Psoas muscle (tissue), 8 donors: ENCODE measurements around the gene SCD. TPM values are rescaled to one million over a fixed set of nuclear protein-coding genes. Genes with fewer than 3 reads are reported as not detected.
A peak's percentile ranks its signal among the peaks of the same experiment; 100 is the strongest.

Experiments
- ATAC-seq, 4 donors: fragments of 200-7000 bp; cut with Tn5 transposase; one replicate each; pipeline ENCODE4 v1.9.1; 2020; ENCODE audit warnings: moderate library complexity in 3 of 4, mild to moderate bottlenecking in 2 of 4
- DNase-seq, 2 donors: peaks; one replicate each; pipeline ENCODE4 v3.0.0-alpha.2; 2020
- H3K27ac ChIP-seq: fragments of 200-600 bp; one replicate; pipeline ENCODE4 v1.8.0; 2022
- H3K27me3 ChIP-seq, 3 donors: fragments of 200-600 bp in 1 of 3; one replicate each; pipeline versions ENCODE4 v1.6.1 to v1.8.0; 2013 to 2022; ENCODE audit warnings: low read length in 2 of 3, mild to moderate bottlenecking in 2 of 3, moderate library complexity in 1 of 3; ENCODE audit not compliant: insufficient read depth in 3 of 3
- H3K36me3 ChIP-seq, 2 donors: fragments of 200-600 bp in 1 of 2; one replicate each; pipeline versions ENCODE4 v1.6.1 to v1.8.0; 2013 to 2022; ENCODE audit warnings: low read depth in 1 of 2, mild to moderate bottlenecking in 1 of 2, moderate library complexity in 1 of 2; ENCODE audit not compliant: insufficient read depth in 1 of 2
- H3K4me1 ChIP-seq: fragments of 200-600 bp; one replicate; pipeline ENCODE4 v1.8.0; 2022
- H3K4me3 ChIP-seq: fragments of 200-600 bp; one replicate; pipeline ENCODE4 v1.8.0; 2022; ENCODE audit warnings: mild to moderate bottlenecking
- H3K9me3 ChIP-seq: fragments of 200-600 bp; one replicate; pipeline ENCODE4 v1.8.0; 2022
- WGBS, 3 donors: extraction: QIAGEN DNeasy Blood & Tissue Kit; methylation state at CpG; one replicate each; pipeline versions ENCODE4 v1.1.6 to v1.1.7; 2013; 5-methylcytosine and 5-hydroxymethylcytosine counted together
- intact Hi-C, 2 donors: fragments of 100-400 bp; cut with DNase I; formaldehyde crosslinking; loops; one replicate each; pipeline versions ENCODE4 v1.11.0 to v1.14.2; 2022
- polyA plus RNA-seq, 3 donors: library from polyadenylated mRNA; stranded (reverse); fragments of 200-250 nt; gene quantifications; one replicate each; pipeline ENCODE4 v1.2.3, GENCODE V29; 2013
- total RNA-seq, 4 donors: library from RNA; stranded (reverse); fragmentation: NEBNext Ultra II Directional in 2 of 4; extraction: Animal tissue kit (Norgen Biotek cat#: 25700) in 2 of 4; gene quantifications; one replicate each; pipeline versions ENCODE4 v1.2.1 to v1.2.4, GENCODE V29; 2021 to 2023
- TF ChIP-seq, protein P1 (sequence below): fragments of 200-600 bp; IDR thresholded peaks from one replicate; pipeline ENCODE4 v1.8.0; 2022; ENCODE audit warnings: antibody characterized with exemption
- donor health status: healthy with polysubstance abuse.
- donor health status: DM: no; HTN: no; CAD: no; lungs with moderate emphysema.
- donor health status: Bipolar disorder and iron deficiency.
- donor health status: healthy.
- donor health status: DM: yes; HTN: yes; CAD: no.
- donor health status: DM: no; HTN: no; CAD: no.
- donor health status: DM: no; HTN: no; CAD: no.
- donor health status: DM: yes; HTN: yes; CAD: no.

SCD gene
- total and polyA plus RNA-seq, 7 donors = 1.1 to 18.4 (median 9.5) TPM

DNA sequence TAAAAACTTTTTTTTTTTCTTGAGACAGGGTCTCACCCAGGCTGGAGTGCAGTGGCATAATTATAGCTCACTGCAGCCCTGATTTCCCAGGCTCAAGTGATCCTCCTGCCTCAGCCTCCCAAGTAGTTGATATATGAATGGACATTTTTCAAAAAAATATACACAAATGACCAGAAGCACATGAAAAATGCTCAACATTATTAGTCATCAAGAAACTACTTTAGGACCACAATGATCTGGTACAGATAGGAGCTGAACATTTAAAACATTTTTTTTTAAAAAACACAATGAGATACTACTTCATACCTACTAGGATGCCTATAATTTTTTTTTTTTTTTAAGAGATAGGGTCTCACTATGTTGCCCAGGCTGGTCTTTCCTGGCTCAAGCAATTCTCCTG, 21.7 kb downstream of the SCD start:
- Histone ChIP-seq H3K27ac (no peak overlapping the region), H3K36me3 (no peaks in the 10 kb centered on the region), H3K27me3 (no peaks in the 10 kb centered on the region), H3K9me3 (no peaks in the 10 kb centered on the region), H3K4me1 (peaks cover 44% of the 10 kb centered on the region), H3K4me3 (no peak overlapping the region)
- DNase-seq = no peak
- no peak for ATAC-seq
- TF ChIP-seq, protein P1, sequence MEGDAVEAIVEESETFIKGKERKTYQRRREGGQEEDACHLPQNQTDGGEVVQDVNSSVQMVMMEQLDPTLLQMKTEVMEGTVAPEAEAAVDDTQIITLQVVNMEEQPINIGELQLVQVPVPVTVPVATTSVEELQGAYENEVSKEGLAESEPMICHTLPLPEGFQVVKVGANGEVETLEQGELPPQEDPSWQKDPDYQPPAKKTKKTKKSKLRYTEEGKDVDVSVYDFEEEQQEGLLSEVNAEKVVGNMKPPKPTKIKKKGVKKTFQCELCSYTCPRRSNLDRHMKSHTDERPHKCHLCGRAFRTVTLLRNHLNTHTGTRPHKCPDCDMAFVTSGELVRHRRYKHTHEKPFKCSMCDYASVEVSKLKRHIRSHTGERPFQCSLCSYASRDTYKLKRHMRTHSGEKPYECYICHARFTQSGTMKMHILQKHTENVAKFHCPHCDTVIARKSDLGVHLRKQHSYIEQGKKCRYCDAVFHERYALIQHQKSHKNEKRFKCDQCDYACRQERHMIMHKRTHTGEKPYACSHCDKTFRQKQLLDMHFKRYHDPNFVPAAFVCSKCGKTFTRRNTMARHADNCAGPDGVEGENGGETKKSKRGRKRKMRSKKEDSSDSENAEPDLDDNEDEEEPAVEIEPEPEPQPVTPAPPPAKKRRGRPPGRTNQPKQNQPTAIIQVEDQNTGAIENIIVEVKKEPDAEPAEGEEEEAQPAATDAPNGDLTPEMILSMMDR = no peak
- intact Hi-C loops = no loop called here

GRCh38 chr10:100370714-100371481, 23.9 kb downstream of the SCD start:
- TF ChIP-seq, protein P1 = no peak
- Histone ChIP-seq H3K4me1 (peaks cover 44% of the 10 kb centered on the region), H3K4me3 (peak overlapping the region; percentile 13), H3K27me3 (no peaks in the 10 kb centered on the region), H3K9me3 (no peaks in the 10 kb centered on the region), H3K27ac (peak overlapping the region; percentile 94), H3K36me3 (no peaks in the 10 kb centered on the region)
- peak; percentile 52 to 72 (median 63) for ATAC-seq
- DNase-seq = peak; percentile 73 to 83
- intact Hi-C loops = loop anchor here (5.0 kb wide), 2 partner anchors 34 to 61 kb away; no protein-coding TSS in a partner anchor
- 14 to 24% (median 15%) methylated on average over 12 of the region's 12 CpGs for WGBS, 3 donors

- intact Hi-C loops = loop anchor here (5.0 kb wide), 2 partner anchors 34 to 61 kb away; no protein-coding TSS in a partner anchor
- Histone ChIP-seq H3K9me3 (no peaks in the 10 kb centered on the region), H3K27ac (peak overlapping the region; percentile 94), H3K36me3 (no peaks in the 10 kb centered on the region), H3K4me1 (peaks cover 44% of the 10 kb centered on the region), H3K4me3 (peak overlapping the region; percentile 13), H3K27me3 (no peaks in the 10 kb centered on the region)
- ATAC-seq (no peak), DNase-seq (no peak)
- TF ChIP-seq, protein P1 = no peak
- 73 to 79% (median 75%) methylated on average over 10 of the region's 10 CpGs for WGBS, 3 donors
Observed at GRCh38 chr10:100371482-100372027, 24.5 kb downstream of the SCD start.

DNA sequence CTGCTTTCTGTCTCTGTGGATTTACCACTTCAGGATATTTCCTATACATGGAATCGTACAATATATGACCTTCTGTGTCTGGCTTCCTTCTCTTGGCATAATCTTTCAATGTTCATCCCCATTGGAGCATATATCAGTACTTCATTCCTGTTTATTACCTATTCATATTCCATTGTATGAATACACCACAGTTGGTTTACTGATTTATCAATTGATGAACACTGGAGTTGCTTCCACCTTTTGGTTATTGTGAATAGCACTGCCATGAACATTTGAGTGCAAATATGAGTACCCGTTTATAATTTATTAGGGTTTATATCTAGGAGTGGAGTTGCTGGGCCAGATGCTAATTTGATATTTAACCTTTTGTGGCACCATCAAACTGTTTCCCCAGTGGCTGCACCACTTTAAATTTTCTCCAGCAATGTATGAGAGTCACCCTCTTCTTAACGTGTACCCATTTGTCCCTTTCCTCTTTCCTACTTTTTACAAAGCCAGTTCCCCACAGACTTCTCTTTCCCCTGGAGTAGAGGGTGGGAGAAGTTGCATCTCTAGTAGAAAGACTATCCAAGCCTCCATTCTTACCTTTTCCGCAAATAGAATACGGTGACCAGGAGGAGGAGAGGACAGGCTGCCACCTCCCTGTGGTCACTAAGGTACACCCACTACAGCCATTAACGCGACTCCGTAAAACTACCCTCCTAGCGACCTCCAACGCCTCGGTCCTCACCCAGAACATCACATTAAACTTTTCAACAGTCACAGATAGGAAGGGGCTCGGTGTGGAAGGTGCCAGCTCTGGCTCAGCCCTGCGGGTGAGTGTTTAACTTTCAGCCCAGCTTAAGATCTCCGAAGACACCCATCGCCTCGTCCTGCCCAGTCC, 25.6 kb downstream of the SCD start:
- ATAC-seq (peak in 3 of 4 donors; percentile 1 to 3 (median 1)), DNase-seq (no peak)
- Histone ChIP-seq H3K36me3 (no peaks in the 10 kb centered on the region), H3K4me1 (peaks cover 44% of the 10 kb centered on the region), H3K27me3 (no peaks in the 10 kb centered on the region), H3K27ac (peak overlapping the region; percentile 94), H3K9me3 (no peaks in the 10 kb centered on the region), H3K4me3 (peak overlapping the region; percentile 69)
- TF ChIP-seq, protein P1 = no peak
- WGBS, 3 donors = 12 to 23% (median 17%) methylated on average over 16 of the region's 16 CpGs
- intact Hi-C loops = loop anchor here (5.0 kb wide), 2 partner anchors 35 to 60 kb away; no protein-coding TSS in a partner anchor
